ENCODE data around the gene KRT33B. TPM values are rescaled to one million over a fixed set of nuclear protein-coding genes. Genes with fewer than 3 reads are reported as not detected.

Gene KRT33B
- not detected for total RNA-seq

- Histone ChIP-seq H3K27ac (ENCODE audit: low read depth, low read length) (no peak within 1 kb of the TSS), H3K4me3 (ENCODE audit: low read length in 3 of 3) (no peak within 1 kb of the TSS), H3K9me3 (ENCODE audit: control insufficient read depth in 3 of 3, low read length in 3 of 3) (no peaks in the 10 kb centered on the region), H3K36me3 (ENCODE audit: control insufficient read depth in 3 of 3, insufficient read depth in 3 of 3, low read length in 3 of 3) (no peaks in the 10 kb centered on the region), H3K9ac (ENCODE audit: low read depth in 1 of 3, low read length in 3 of 3) (no peak within 1 kb of the TSS), H3K4me1 (ENCODE audit: control insufficient read depth in 3 of 3, insufficient read depth in 3 of 3, low read length in 3 of 3) (no peaks in the 10 kb centered on the region), H3K27me3 (ENCODE audit: control insufficient read depth in 3 of 3, insufficient read depth in 3 of 3, low read length in 3 of 3) (peaks cover 0 to 3% (median 2%) of the 10 kb centered on the region in 3 donors)
These were observed at the start of gene KRT33B for GRCh38 chr17:41369713-41370112. Gene KRT33B, minus strand, starts transcription at chr17:41369813. Its CDS starts 63 bp downstream, at chr17:41369750.

DNA sequence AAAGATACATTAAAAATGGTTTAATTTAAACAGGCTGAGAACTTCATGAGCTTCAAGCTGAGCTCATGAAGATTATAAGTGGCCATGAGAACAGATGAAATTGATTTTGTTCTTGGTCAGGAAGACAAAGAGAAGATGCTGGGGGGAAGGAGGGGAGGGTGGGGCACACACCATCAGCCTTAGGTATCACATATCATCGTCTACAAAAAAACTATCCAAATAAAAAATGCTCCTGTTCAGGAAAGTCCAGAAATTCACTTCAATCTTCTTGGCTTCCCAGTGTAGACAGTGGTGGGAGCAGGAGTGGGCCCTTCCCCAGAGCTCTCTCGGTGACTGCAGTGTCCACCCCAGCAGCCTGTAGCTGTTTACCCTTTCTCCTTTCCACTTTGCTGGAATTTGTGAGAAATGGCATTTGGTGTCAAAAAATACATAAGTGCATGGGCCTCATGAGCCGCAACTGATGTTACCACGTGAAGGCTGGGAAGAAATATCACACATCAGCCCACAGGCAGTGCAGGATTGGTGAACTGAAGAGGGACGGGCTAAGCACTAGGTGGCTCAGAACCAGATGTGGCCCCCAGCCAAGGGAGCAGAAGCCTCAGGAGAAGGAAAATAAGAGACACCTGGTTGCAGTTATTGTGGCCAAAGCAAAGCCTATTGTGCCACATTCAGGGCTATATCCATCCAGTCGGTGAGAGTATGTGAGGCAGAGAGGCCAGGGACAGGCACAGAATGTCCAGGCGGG, 48.7 kb upstream of the KRT33B start:
- Histone ChIP-seq H3K27me3 (ENCODE audit: control insufficient read depth in 3 of 3, insufficient read depth in 3 of 3, low read length in 3 of 3) (no peaks in the 10 kb centered on the region), H3K4me1 (ENCODE audit: control insufficient read depth in 3 of 3, insufficient read depth in 3 of 3, low read length in 3 of 3) (peaks cover 8 to 25% (median 9%) of the 10 kb centered on the region in 3 donors), H3K4me3 (ENCODE audit: low read length in 3 of 3) (no peak overlapping the region), H3K27ac (ENCODE audit: low read depth, low read length) (no peak overlapping the region), H3K9me3 (ENCODE audit: control insufficient read depth in 3 of 3, low read length in 3 of 3) (no peaks in the 10 kb centered on the region), H3K9ac (ENCODE audit: low read depth in 1 of 3, low read length in 3 of 3) (no peak overlapping the region), H3K36me3 (ENCODE audit: control insufficient read depth in 3 of 3, insufficient read depth in 3 of 3, low read length in 3 of 3) (no peaks in the 10 kb centered on the region)

- H3K4me3 ChIP-seq (ENCODE audit: low read length in 3 of 3): no peak overlapping the region
- peaks cover 8 to 25% (median 9%) of the 10 kb centered on the region in 3 donors for H3K4me1 ChIP-seq (ENCODE audit: control insufficient read depth in 3 of 3, insufficient read depth in 3 of 3, low read length in 3 of 3)
- H3K27ac ChIP-seq (ENCODE audit: low read depth, low read length): no peak overlapping the region
- no peaks in the 10 kb centered on the region for H3K9me3 ChIP-seq (ENCODE audit: control insufficient read depth in 3 of 3, low read length in 3 of 3)
- no peaks in the 10 kb centered on the region for H3K27me3 ChIP-seq (ENCODE audit: control insufficient read depth in 3 of 3, insufficient read depth in 3 of 3, low read length in 3 of 3)
- no peak overlapping the region for H3K9ac ChIP-seq (ENCODE audit: low read depth in 1 of 3, low read length in 3 of 3)
- no peaks in the 10 kb centered on the region for H3K36me3 ChIP-seq (ENCODE audit: control insufficient read depth in 3 of 3, insufficient read depth in 3 of 3, low read length in 3 of 3)
These were observed 48.0 kb upstream of the KRT33B start for GRCh38 chr17:41417576-41418015.

DNA sequence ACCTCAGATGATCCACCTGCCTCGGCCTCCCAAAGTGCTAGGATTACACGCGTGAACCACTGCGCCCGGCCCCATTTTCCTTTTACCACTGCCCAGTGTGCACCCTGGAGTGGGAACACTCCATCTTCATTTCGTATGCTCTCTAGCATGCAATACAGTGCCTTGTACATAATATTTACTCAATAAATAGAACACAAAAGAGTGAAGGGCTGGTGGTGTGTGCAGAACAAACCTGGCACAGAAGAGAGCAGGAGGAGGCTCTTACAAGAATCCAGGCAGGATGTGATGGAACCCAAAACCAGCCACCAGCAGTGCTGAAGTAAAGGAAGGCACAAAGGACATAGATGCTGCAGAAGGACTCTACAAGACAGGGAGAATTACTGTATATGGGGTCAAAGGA, 47.5 kb upstream of the KRT33B start:
- Histone ChIP-seq H3K27ac (ENCODE audit: low read depth, low read length) (no peak overlapping the region), H3K36me3 (ENCODE audit: control insufficient read depth in 3 of 3, insufficient read depth in 3 of 3, low read length in 3 of 3) (no peaks in the 10 kb centered on the region), H3K27me3 (ENCODE audit: control insufficient read depth in 3 of 3, insufficient read depth in 3 of 3, low read length in 3 of 3) (no peaks in the 10 kb centered on the region), H3K9me3 (ENCODE audit: control insufficient read depth in 3 of 3, low read length in 3 of 3) (no peaks in the 10 kb centered on the region), H3K4me3 (ENCODE audit: low read length in 3 of 3) (no peak overlapping the region), H3K9ac (ENCODE audit: low read depth in 1 of 3, low read length in 3 of 3) (no peak overlapping the region), H3K4me1 (ENCODE audit: control insufficient read depth in 3 of 3, insufficient read depth in 3 of 3, low read length in 3 of 3) (peaks cover 8 to 25% (median 9%) of the 10 kb centered on the region in 3 donors)

DNA sequence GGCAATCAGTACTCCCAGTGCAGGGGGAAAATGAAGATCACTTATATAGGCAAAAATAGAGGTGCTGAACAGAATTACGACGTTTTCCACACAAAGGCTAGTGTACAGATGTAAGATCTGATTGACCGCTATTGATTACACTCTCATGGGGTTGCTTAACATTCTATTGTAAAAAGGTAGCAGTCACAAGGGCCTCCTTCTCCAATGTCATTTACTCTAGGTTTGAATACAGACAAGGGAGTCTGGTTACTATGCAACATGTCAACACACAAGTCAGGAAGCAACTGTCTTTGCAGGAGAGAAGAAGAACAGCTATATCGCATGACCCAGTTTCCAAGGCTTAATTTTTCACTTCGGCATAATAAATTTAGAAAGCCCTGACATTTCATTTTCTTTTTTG, 46.9 kb upstream of the KRT33B start:
- Histone ChIP-seq H3K4me3 (ENCODE audit: low read length in 3 of 3) (no peak overlapping the region), H3K27ac (ENCODE audit: low read depth, low read length) (peak overlapping the region; percentile 52), H3K9me3 (ENCODE audit: control insufficient read depth in 3 of 3, low read length in 3 of 3) (peaks cover 0 to 2% (median 0%) of the 10 kb centered on the region in 3 donors), H3K36me3 (ENCODE audit: control insufficient read depth in 3 of 3, insufficient read depth in 3 of 3, low read length in 3 of 3) (no peaks in the 10 kb centered on the region), H3K4me1 (ENCODE audit: control insufficient read depth in 3 of 3, insufficient read depth in 3 of 3, low read length in 3 of 3) (peaks cover 8 to 25% (median 9%) of the 10 kb centered on the region in 3 donors), H3K9ac (ENCODE audit: low read depth in 1 of 3, low read length in 3 of 3) (no peak overlapping the region), H3K27me3 (ENCODE audit: control insufficient read depth in 3 of 3, insufficient read depth in 3 of 3, low read length in 3 of 3) (no peaks in the 10 kb centered on the region)

- Histone ChIP-seq H3K4me1 (ENCODE audit: control insufficient read depth in 3 of 3, insufficient read depth in 3 of 3, low read length in 3 of 3) (peaks cover 8 to 25% (median 9%) of the 10 kb centered on the region in 3 donors), H3K36me3 (ENCODE audit: control insufficient read depth in 3 of 3, insufficient read depth in 3 of 3, low read length in 3 of 3) (no peaks in the 10 kb centered on the region), H3K27ac (ENCODE audit: low read depth, low read length) (peak overlapping the region; percentile 52), H3K9ac (ENCODE audit: low read depth in 1 of 3, low read length in 3 of 3) (no peak overlapping the region), H3K4me3 (ENCODE audit: low read length in 3 of 3) (no peak overlapping the region), H3K27me3 (ENCODE audit: control insufficient read depth in 3 of 3, insufficient read depth in 3 of 3, low read length in 3 of 3) (no peaks in the 10 kb centered on the region), H3K9me3 (ENCODE audit: control insufficient read depth in 3 of 3, low read length in 3 of 3) (peaks cover 0 to 3% (median 2%) of the 10 kb centered on the region in 3 donors)
These were observed 46.3 kb upstream of the KRT33B start for GRCh38 chr17:41415833-41416335.

- Histone ChIP-seq H3K27ac (ENCODE audit: low read depth, low read length) (no peak overlapping the region), H3K9ac (ENCODE audit: low read depth in 1 of 3, low read length in 3 of 3) (no peak overlapping the region), H3K4me1 (ENCODE audit: control insufficient read depth in 3 of 3, insufficient read depth in 3 of 3, low read length in 3 of 3) (peaks cover 8 to 24% (median 9%) of the 10 kb centered on the region in 3 donors), H3K36me3 (ENCODE audit: control insufficient read depth in 3 of 3, insufficient read depth in 3 of 3, low read length in 3 of 3) (no peaks in the 10 kb centered on the region), H3K27me3 (ENCODE audit: control insufficient read depth in 3 of 3, insufficient read depth in 3 of 3, low read length in 3 of 3) (no peaks in the 10 kb centered on the region), H3K4me3 (ENCODE audit: low read length in 3 of 3) (no peak overlapping the region), H3K9me3 (ENCODE audit: control insufficient read depth in 3 of 3, low read length in 3 of 3) (peaks cover 0 to 3% (median 2%) of the 10 kb centered on the region in 3 donors)
These were observed 45.8 kb upstream of the KRT33B start for GRCh38 chr17:41415411-41415810.

DNA sequence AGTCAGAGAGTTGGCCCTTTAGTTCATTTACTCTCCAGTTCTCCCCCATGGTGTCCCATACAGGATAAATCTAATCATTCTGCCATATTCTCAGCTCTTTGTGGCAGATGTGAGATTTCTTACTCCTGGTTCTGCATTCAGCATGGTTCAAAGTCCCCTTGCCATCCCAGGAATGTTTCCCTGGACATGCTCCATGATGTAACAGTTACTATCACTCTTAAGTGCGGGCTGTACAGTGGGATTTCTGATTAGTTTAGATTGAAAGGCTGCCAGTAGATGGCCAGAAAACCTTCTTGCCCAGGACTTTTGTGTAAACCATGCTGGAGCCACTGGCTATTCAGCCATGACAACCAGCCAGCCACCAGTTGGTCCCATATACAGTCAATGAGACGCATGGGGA, 44.4 kb upstream of the KRT33B start:
- Histone ChIP-seq H3K9me3 (ENCODE audit: control insufficient read depth in 3 of 3, low read length in 3 of 3) (peaks cover 0 to 3% (median 2%) of the 10 kb centered on the region in 3 donors), H3K27ac (ENCODE audit: low read depth, low read length) (no peak overlapping the region), H3K36me3 (ENCODE audit: control insufficient read depth in 3 of 3, insufficient read depth in 3 of 3, low read length in 3 of 3) (no peaks in the 10 kb centered on the region), H3K4me1 (ENCODE audit: control insufficient read depth in 3 of 3, insufficient read depth in 3 of 3, low read length in 3 of 3) (peaks cover 3 to 19% (median 4%) of the 10 kb centered on the region in 3 donors), H3K9ac (ENCODE audit: low read depth in 1 of 3, low read length in 3 of 3) (no peak overlapping the region), H3K27me3 (ENCODE audit: control insufficient read depth in 3 of 3, insufficient read depth in 3 of 3, low read length in 3 of 3) (peaks cover 0 to 3% (median 0%) of the 10 kb centered on the region in 3 donors), H3K4me3 (ENCODE audit: low read length in 3 of 3) (no peak overlapping the region)

DNA sequence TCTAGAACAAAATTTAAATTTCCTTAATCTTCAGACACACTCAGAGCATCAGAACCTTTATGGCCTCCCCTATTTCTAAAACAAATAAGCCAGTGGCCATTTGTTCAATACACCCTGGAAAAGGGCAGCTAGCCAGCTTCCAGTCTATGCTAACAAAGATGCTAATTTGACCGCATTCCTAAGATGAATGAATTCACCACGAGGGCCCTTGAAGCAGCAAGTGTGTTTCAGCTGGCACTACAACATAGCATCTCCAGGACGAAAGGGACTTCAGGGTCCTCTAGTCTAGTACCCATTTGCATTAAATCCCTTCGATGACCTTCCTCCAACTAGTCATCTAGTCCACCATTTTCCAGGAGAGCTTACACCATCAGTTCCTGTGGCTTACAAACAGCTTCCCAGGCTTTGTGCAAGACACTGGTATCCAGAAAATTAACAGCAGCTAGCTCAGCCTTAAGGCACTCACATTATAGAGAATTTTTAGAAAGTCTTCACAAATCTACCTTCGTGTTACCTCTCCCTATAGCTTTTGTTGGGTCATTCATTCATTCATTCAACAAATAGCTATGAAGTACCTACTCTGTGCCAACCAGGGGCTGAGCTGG, 43.8 kb upstream of the KRT33B start:
- peaks cover 0 to 3% (median 0%) of the 10 kb centered on the region in 3 donors for H3K27me3 ChIP-seq (ENCODE audit: control insufficient read depth in 3 of 3, insufficient read depth in 3 of 3, low read length in 3 of 3)
- H3K9ac ChIP-seq (ENCODE audit: low read depth in 1 of 3, low read length in 3 of 3): no peak overlapping the region
- H3K4me1 ChIP-seq (ENCODE audit: control insufficient read depth in 3 of 3, insufficient read depth in 3 of 3, low read length in 3 of 3): peaks cover 3 to 14% (median 4%) of the 10 kb centered on the region in 3 donors
- no peaks in the 10 kb centered on the region for H3K36me3 ChIP-seq (ENCODE audit: control insufficient read depth in 3 of 3, insufficient read depth in 3 of 3, low read length in 3 of 3)
- H3K4me3 ChIP-seq (ENCODE audit: low read length in 3 of 3): no peak overlapping the region
- H3K27ac ChIP-seq (ENCODE audit: low read depth, low read length): no peak overlapping the region
- peaks cover 0 to 3% (median 2%) of the 10 kb centered on the region in 3 donors for H3K9me3 ChIP-seq (ENCODE audit: control insufficient read depth in 3 of 3, low read length in 3 of 3)

All from skeletal muscle tissue (tissue), 4 donors.